MCF 10A (cell line): ENCODE results near the gene DMC1. TPM values are rescaled to one million over a fixed set of nuclear protein-coding genes. Genes with fewer than 3 reads are reported as not detected.

Source experiments
- BruUV-seq: library from RNA; stranded (reverse); fragments of 400-500 nt; replicated peaks from 2 replicates; lab custom pipeline; 2021; lab: Mats Ljungman, UMichigan
- CTCF ChIA-PET: fragments of 300-600 bp; sonication (Branson Sonifier 250); formaldehyde crosslinking; extraction: SDS; loops from one replicate; lab custom pipeline; 2021; ENCODE audit warnings: antibody characterized with exemption, inconsistent platforms; lab: Yijun Ruan, JAX
- POLR2A ChIA-PET: fragments of 300-600, 350-650 bp; sonication (Branson Sonifier 250); formaldehyde crosslinking; extraction: SDS; loops from one replicate; lab custom pipeline; 2020; ENCODE audit warnings: antibody characterized with exemption, inconsistent platforms; lab: Yijun Ruan, JAX
- DNase-seq: peaks from one replicate; pipeline ENCODE4 v3.0.0-alpha.2; 2018; ENCODE audit not compliant: unreplicated experiment
- H3K27ac Mint-ChIP-seq: one replicate; pipeline ENCODE4 v1.8.0; 2022; ENCODE audit warnings: mild to moderate bottlenecking, low read depth, mixed read lengths; ENCODE audit not compliant: unreplicated experiment
- H3K27me3 Mint-ChIP-seq: one replicate; pipeline ENCODE4 v1.8.0; 2022; ENCODE audit warnings: mixed read lengths; ENCODE audit not compliant: insufficient read depth, unreplicated experiment
- H3K36me3 Mint-ChIP-seq: one replicate; pipeline ENCODE4 v1.8.0; 2022; ENCODE audit warnings: mild to moderate bottlenecking, moderate library complexity, mixed read lengths; ENCODE audit not compliant: insufficient read depth, unreplicated experiment
- H3K4me1 Mint-ChIP-seq: one replicate; pipeline ENCODE4 v1.8.0; 2022; ENCODE audit warnings: mixed read lengths; ENCODE audit not compliant: insufficient read depth, unreplicated experiment
- H3K4me3 Mint-ChIP-seq: one replicate; pipeline ENCODE4 v1.8.0; 2022; ENCODE audit warnings: mild to moderate bottlenecking, moderate library complexity, mixed read lengths; ENCODE audit not compliant: unreplicated experiment
- H3K9me3 Mint-ChIP-seq: one replicate; pipeline ENCODE4 v1.8.0; 2022; ENCODE audit warnings: mixed read lengths; ENCODE audit not compliant: unreplicated experiment
- CTCF ChIP-seq: fragments of 200-600 bp; IDR thresholded peaks from one replicate; pipeline ENCODE4 v1.8.0; 2022; ENCODE audit warnings: antibody characterized with exemption, mild to moderate bottlenecking; ENCODE audit not compliant: unreplicated experiment
- intact Hi-C: fragments of 100-400 bp; cut with micrococcal nuclease; formaldehyde crosslinking; loops from 2 replicates; pipeline ENCODE4 v1.14.1; 2022
- total RNA-seq: library from RNA; stranded (reverse); gene quantifications from 2 replicates; pipeline ENCODE4 v1.2.3, GENCODE V29; 2022

Gene DMC1
- total RNA-seq, 1 experiment from 2014 or later, result 0.56 TPM

- Mint-ChIP-seq H3K4me3 (no peak overlapping the region), H3K36me3 (no peaks in the 10 kb centered on the region), H3K9me3 (no peaks in the 10 kb centered on the region), H3K27ac (no peak overlapping the region), H3K4me1 (peaks cover 12% of the 10 kb centered on the region), H3K27me3 (no peaks in the 10 kb centered on the region)
- intact Hi-C loops, result loop anchor here (1.0 to 10.0 kb wide), 4 partner anchors 70 to 520 kb away; no protein-coding TSS in a partner anchor
- TF ChIP-seq CTCF, result peak; percentile 46
- BruUV-seq, result no TSS peak
- peak; percentile 64 for DNase-seq
- ChIA-PET CTCF (interaction anchor here (0.6 to 5.2 kb wide), 14 partner anchors 10 to 528 kb away, joined by 3 to 38 read pairs (median 4); no protein-coding TSS in a partner anchor), POLR2A (interaction anchor here (0.7 to 1.7 kb wide), 4 partner anchors 54 to 370 kb away, joined by 3 to 4 read pairs (median 3); partner anchors contain the start of gene MAFF)
Observed at GRCh38 chr22:38572065-38572464, 2.1 kb upstream of the DMC1 start.

- POLR2A ChIA-PET, result interaction anchor here (0.6 to 1.7 kb wide), 5 partner anchors 135 to 374 kb away, joined by 3 to 4 read pairs (median 3); partner anchors contain the start of genes GTPBP1 and MAFF
Observed at GRCh38 chr22:38570779-38571364, 889 bp upstream of the DMC1 start.

GRCh38 chr22:38569181-38569971 is 607 bp downstream of the DMC1 start:
- no peaks in the 10 kb centered on the region for H3K27me3 Mint-ChIP-seq
- BruUV-seq, result no TSS peak
- ChIA-PET POLR2A (interaction anchor here (0.7 kb wide), 1 partner anchor 80 kb away, joined by 3 read pairs; no protein-coding TSS in a partner anchor), CTCF (interaction anchor here (0.6 to 5.2 kb wide), 2 partner anchors 102 to 517 kb away, joined by 3 to 38 read pairs; no protein-coding TSS in a partner anchor)
- no peak overlapping the region for H3K27ac Mint-ChIP-seq
- no peak for TF ChIP-seq CTCF
- intact Hi-C loops, result no loop called here
- DNase-seq, result no peak
- peak overlapping the region; percentile 85 for H3K4me3 Mint-ChIP-seq
- no peaks in the 10 kb centered on the region for H3K9me3 Mint-ChIP-seq
- peaks cover 6% of the 10 kb centered on the region for H3K36me3 Mint-ChIP-seq
- peaks cover 12% of the 10 kb centered on the region for H3K4me1 Mint-ChIP-seq

More at GRCh38 chr22:38570779-38571364, 889 bp upstream of the DMC1 start:
- no peak for TF ChIP-seq CTCF
- Mint-ChIP-seq H3K9me3 (no peaks in the 10 kb centered on the region), H3K27ac (peak overlapping the region; percentile 83), H3K4me1 (peaks cover 12% of the 10 kb centered on the region), H3K27me3 (no peaks in the 10 kb centered on the region), H3K36me3 (peaks cover 4% of the 10 kb centered on the region), H3K4me3 (peak overlapping the region; percentile 85)
- TSS peak; percentile 50 for BruUV-seq
- peak; percentile 39 for DNase-seq
- CTCF ChIA-PET, result interaction anchor here (0.6 to 5.2 kb wide), 4 partner anchors 35 to 522 kb away, joined by 3 to 38 read pairs (median 4); no protein-coding TSS in a partner anchor
- intact Hi-C loops, result loop anchor here (5.0 to 10.0 kb wide), 3 partner anchors 69 to 219 kb away; no protein-coding TSS in a partner anchor
